K562 (cell line): ENCODE data around the gene NUP153.

Experiments used
- ARID2 ChIP-seq: fragments of 450-650 bp; IDR thresholded peaks from 2 replicates; pipeline ENCODE4 v1.6.1; 2017; ENCODE audit warnings: antibody characterized with exemption, mild to moderate bottlenecking
- E2F4 ChIP-seq: sonication (generic); formaldehyde crosslinking; IDR thresholded peaks from 2 replicates; pipeline ENCODE4 v1.8.0; 2022; ENCODE audit warnings: mild to moderate bottlenecking, low read depth, missing genetic modification reagents
- KDM1A ChIP-seq, 2 experiments: fragments of 450-650 bp; IDR thresholded peaks; 2 replicates each; pipeline ENCODE4 v1.6.1; 2016; ENCODE audit warnings: mild to moderate bottlenecking in 2 of 2
- TRIM25 ChIP-seq: fragments of 450-650 bp; IDR thresholded peaks from 2 replicates; pipeline ENCODE4 v1.7.0; 2016; ENCODE audit warnings: borderline replicate concordance
- TF ChIP-seq, protein P1 (sequence below): fragments of 250-450 bp; sonication (Bioruptor Pico); IDR thresholded peaks from 2 replicates; pipeline ENCODE4 v1.8.0; 2021; ENCODE audit warnings: moderate library complexity, mild to moderate bottlenecking, inconsistent platforms

DNA sequence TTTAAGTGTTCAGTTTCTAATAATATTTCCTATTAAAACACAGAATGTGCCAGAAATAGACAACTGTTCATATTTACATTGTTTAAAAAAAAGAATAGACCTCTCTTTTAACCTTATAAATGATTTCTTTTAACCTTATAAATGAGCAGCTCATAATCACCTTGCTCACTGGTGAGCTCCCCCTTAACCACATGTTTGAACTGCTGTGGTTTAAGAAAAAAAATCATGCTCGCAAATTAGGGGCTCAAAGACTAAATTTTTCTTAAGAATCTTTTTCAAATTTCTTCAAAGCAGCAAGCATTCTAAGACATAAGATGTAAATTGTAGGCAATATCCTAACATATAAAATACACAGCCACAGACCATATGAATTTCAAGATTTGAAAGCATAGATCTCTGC is 73.8 kb downstream of the NUP153 start:
- TF ChIP-seq ARID2 (no peak), KDM1A (IDR thresholded peaks at IDR 0.05) (no peak), E2F4 (CRISPR knock-in tag) (no peak), TRIM25 (no peak)
- TF ChIP-seq, protein P1, sequence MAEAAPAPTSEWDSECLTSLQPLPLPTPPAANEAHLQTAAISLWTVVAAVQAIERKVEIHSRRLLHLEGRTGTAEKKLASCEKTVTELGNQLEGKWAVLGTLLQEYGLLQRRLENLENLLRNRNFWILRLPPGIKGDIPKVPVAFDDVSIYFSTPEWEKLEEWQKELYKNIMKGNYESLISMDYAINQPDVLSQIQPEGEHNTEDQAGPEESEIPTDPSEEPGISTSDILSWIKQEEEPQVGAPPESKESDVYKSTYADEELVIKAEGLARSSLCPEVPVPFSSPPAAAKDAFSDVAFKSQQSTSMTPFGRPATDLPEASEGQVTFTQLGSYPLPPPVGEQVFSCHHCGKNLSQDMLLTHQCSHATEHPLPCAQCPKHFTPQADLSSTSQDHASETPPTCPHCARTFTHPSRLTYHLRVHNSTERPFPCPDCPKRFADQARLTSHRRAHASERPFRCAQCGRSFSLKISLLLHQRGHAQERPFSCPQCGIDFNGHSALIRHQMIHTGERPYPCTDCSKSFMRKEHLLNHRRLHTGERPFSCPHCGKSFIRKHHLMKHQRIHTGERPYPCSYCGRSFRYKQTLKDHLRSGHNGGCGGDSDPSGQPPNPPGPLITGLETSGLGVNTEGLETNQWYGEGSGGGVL (CRISPR knock-in tag), result no peak
